ENCODE measurements around the gene PCBD1. TPM values are rescaled to one million over a fixed set of nuclear protein-coding genes. Genes with fewer than 3 reads are reported as not detected.
A peak's percentile ranks its signal among the peaks of the same experiment; 100 is the strongest.

PCBD1 gene
- total RNA-seq, 1 donor from 2014 or later = 36.6 TPM

DNA sequence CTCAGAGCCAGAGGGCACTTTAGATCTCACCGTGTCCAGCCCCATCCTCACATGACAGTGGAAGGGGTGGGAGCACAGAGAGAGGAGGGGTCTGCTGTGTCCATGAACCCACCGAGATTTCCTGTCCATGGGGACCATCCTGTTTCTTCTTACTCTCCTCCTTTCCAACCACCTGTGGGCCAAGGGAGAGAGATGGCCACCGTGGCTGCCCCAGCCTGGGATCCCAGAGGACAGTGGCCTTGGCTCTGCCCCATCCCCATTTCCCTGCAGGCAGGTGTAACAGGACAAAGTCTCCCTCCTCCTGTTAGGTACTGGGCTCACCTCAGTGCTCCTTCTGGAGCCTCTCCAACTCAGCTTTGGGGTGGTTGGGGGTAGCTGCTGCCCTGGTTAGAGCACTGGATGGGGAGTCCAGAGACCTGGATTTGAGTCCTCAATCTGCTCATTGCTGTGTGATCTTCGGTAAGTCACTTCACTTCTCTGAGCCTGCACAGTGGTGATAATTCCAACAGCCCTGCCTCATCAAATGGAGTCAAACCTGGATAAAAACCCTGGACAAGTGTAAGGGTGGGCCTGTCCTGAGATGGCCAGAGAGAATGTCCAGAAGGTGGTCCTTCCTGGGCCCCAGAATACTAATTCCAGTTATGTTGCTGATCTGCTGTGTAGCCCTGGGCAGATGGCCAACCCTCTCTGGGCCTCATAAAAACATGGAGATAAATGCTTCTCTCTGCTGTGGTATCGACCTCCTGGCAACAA, 17.8 kb upstream of the PCBD1 start:
- Mint-ChIP-seq H3K27ac (ENCODE audit: unreplicated experiment) (no peak overlapping the region), H3K9me3 (ENCODE audit: unreplicated experiment) (no peaks in the 10 kb centered on the region), H3K4me1 (ENCODE audit: unreplicated experiment) (no peaks in the 10 kb centered on the region), H3K4me3 (ENCODE audit: unreplicated experiment) (no peak overlapping the region), H3K27me3 (ENCODE audit: unreplicated experiment) (peaks cover 32% of the 10 kb centered on the region), H3K36me3 (ENCODE audit: unreplicated experiment) (no peaks in the 10 kb centered on the region)
- TF ChIP-seq, protein P1, sequence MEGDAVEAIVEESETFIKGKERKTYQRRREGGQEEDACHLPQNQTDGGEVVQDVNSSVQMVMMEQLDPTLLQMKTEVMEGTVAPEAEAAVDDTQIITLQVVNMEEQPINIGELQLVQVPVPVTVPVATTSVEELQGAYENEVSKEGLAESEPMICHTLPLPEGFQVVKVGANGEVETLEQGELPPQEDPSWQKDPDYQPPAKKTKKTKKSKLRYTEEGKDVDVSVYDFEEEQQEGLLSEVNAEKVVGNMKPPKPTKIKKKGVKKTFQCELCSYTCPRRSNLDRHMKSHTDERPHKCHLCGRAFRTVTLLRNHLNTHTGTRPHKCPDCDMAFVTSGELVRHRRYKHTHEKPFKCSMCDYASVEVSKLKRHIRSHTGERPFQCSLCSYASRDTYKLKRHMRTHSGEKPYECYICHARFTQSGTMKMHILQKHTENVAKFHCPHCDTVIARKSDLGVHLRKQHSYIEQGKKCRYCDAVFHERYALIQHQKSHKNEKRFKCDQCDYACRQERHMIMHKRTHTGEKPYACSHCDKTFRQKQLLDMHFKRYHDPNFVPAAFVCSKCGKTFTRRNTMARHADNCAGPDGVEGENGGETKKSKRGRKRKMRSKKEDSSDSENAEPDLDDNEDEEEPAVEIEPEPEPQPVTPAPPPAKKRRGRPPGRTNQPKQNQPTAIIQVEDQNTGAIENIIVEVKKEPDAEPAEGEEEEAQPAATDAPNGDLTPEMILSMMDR (IDR thresholded peaks at IDR 0.05) = no peak
- DNase-seq (ENCODE audit: extremely low spot score, unreplicated experiment) = no peak

DNA sequence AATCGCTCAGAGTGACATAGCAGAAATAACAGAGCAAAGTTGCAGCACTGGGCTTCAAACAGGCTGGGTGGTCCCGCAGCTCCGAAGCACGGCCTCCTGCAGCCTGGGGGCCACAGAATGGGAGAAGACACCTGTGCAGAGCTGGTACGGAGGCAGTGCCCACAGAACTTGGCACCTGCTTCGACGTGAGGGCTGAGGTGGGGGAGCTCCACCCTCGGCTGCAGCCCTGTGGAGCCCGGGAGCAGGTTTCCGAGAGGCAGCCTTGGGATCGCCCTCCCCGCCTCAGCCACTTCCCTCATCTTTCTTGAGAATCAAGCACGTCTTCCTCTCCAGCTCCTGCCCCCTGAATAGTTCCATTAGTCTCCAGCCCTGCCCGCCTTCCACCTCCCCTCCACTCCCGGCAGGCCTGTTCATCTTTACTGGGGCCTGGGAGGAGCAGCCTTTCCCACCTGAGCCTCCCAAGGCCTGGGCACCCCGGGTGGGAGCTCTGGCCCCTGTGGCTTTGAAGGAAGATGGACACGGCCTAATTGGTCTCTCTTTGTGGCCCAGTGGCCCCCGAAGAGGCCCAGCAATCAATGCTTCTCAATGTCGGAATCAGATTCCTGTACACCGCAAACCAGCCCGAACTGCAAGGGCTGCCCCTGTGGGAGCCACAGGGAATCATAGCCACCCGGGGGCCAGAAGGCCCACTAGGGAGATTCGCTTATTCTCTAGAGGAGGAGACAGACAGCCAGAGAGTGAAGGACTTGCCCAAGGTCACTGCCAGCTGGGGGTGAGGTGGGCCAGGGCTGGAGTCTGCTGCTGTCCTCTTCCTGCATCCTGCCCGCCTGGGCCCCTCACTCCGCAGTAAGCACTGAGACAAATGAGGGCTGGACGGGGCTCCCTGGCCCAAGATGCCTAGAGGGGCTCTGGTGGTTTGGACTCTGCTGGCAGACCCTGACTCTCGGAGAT, 17.0 kb upstream of the PCBD1 start:
- no peak overlapping the region for H3K4me3 Mint-ChIP-seq (ENCODE audit: unreplicated experiment)
- peaks cover 33% of the 10 kb centered on the region for H3K27me3 Mint-ChIP-seq (ENCODE audit: unreplicated experiment)
- H3K4me1 Mint-ChIP-seq (ENCODE audit: unreplicated experiment) = no peaks in the 10 kb centered on the region
- TF ChIP-seq, protein P1 (IDR thresholded peaks at IDR 0.05) = no peak
- no peak for DNase-seq (ENCODE audit: extremely low spot score, unreplicated experiment)
- H3K36me3 Mint-ChIP-seq (ENCODE audit: unreplicated experiment) = no peaks in the 10 kb centered on the region
- H3K27ac Mint-ChIP-seq (ENCODE audit: unreplicated experiment) = no peak overlapping the region
- H3K9me3 Mint-ChIP-seq (ENCODE audit: unreplicated experiment) = no peaks in the 10 kb centered on the region

DNA sequence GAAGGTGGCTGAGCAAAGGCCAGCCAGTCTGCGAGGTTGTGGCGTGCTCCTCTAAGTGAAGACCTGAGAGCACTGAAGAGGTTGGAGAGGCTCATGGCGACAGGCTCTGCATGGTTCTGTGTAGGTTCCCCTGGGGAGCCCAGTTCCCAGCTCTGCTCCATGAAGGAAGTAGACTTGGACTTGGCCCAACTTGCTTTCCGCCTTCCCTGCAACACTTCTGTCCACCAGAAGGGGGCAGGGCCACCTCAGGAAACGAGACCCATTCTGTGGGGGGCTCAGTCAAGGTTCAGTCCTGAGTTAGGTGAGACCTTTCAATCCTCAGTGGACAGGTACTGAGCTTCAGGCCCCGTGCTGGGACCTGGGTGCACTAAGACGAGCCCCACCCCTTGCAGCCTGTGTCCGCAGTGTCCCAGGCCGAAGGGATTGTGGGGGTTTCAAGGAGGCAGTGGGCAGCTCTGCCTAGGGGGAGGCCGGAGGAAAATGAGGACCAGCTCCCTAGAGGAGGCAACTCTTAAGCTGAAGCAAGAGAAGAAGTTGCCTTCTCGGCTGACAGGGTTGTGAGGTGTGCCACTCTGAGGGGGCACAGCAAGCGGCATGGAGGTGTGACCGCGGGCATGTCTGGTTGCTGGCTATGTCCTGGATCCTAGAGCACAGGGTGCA, 15.0 kb upstream of the PCBD1 start:
- TF ChIP-seq, protein P1 (IDR thresholded peaks at IDR 0.05) = peak; percentile 89
- H3K4me1 Mint-ChIP-seq (ENCODE audit: unreplicated experiment) = no peaks in the 10 kb centered on the region
- no peak for DNase-seq (ENCODE audit: extremely low spot score, unreplicated experiment)
- H3K27me3 Mint-ChIP-seq (ENCODE audit: unreplicated experiment) = peaks cover 28% of the 10 kb centered on the region
- no peak overlapping the region for H3K4me3 Mint-ChIP-seq (ENCODE audit: unreplicated experiment)
- H3K36me3 Mint-ChIP-seq (ENCODE audit: unreplicated experiment) = no peaks in the 10 kb centered on the region
- no peak overlapping the region for H3K27ac Mint-ChIP-seq (ENCODE audit: unreplicated experiment)
- H3K9me3 Mint-ChIP-seq (ENCODE audit: unreplicated experiment) = no peaks in the 10 kb centered on the region

DNA sequence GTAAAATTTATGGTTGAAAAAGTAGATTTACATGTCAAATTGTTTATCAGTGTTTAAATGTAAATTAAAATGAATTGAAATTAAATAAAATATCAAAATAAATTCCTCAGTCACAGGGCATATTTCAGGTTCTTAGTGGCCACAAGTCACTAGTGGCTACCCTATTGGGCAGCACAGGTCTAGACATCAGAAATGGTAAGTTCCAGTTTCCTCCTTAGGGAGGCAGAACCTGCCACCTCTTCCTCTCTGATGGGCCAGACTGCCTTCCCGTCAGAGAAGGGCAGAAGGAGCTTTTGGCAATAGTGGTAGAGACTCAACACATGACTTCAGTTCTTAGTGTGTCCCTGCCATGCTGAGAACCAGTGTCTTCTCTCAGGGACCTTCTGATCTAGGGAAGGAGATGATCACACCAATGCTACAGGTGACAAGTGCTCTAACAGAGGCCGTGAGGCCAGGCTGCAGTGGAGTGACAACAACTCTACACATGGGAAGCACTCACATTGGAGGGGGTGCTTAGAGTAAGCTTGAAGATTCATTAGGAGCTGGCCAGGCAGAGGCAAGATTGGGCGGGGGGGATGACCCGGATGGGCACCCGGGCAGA, 14.4 kb upstream of the PCBD1 start:
- H3K9me3 Mint-ChIP-seq (ENCODE audit: unreplicated experiment) = no peaks in the 10 kb centered on the region
- H3K27ac Mint-ChIP-seq (ENCODE audit: unreplicated experiment) = no peak overlapping the region
- TF ChIP-seq, protein P1 (IDR thresholded peaks at IDR 0.05) = no peak
- H3K4me3 Mint-ChIP-seq (ENCODE audit: unreplicated experiment) = no peak overlapping the region
- no peak for DNase-seq (ENCODE audit: extremely low spot score, unreplicated experiment)
- no peaks in the 10 kb centered on the region for H3K36me3 Mint-ChIP-seq (ENCODE audit: unreplicated experiment)
- peaks cover 24% of the 10 kb centered on the region for H3K27me3 Mint-ChIP-seq (ENCODE audit: unreplicated experiment)
- no peaks in the 10 kb centered on the region for H3K4me1 Mint-ChIP-seq (ENCODE audit: unreplicated experiment)

Data from osteocyte (in vitro differentiated cells).